Heart right ventricle (tissue), 16 donors: ENCODE measurements around the gene SNRNP48. TPM values are rescaled to one million over a fixed set of nuclear protein-coding genes. Genes with fewer than 3 reads are reported as not detected.

ENCODE experiments used
- ATAC-seq, 8 donors: fragments of 200-7000 bp; cut with Tn5 transposase; one replicate each; pipeline ENCODE4 v1.9.1; 2020; ENCODE audit warnings: mild to moderate bottlenecking in 8 of 8, moderate library complexity in 8 of 8, moderate number of reproducible peaks in 1 of 8
- DNase-seq, 2 donors: peaks; one replicate each; pipeline ENCODE4 v3.0.0-alpha.2; 2020
- H3K27ac ChIP-seq, 10 donors: fragments of 200-600 bp; sonication (generic) in 2 of 10; one replicate each; pipeline versions ENCODE4 v1.5.0 to v1.8.0; 2020 to 2022; ENCODE audit warnings: mild to moderate bottlenecking in 3 of 10
- H3K27me3 ChIP-seq, 7 donors: fragments of 200-600 bp; one replicate each; pipeline ENCODE4 v1.8.0; 2021 to 2022; ENCODE audit warnings: mild to moderate bottlenecking in 2 of 7
- H3K36me3 ChIP-seq, 9 donors: fragments of 200-600 bp; sonication (generic) in 1 of 9; one replicate each; pipeline versions ENCODE4 v1.5.0 to v1.8.0; 2020 to 2022; ENCODE audit warnings: mild to moderate bottlenecking in 2 of 9
- H3K4me1 ChIP-seq, 9 donors: fragments of 200-600 bp; sonication (generic) in 1 of 9; one replicate each; pipeline versions ENCODE4 v1.5.0 to v1.8.0; 2020 to 2022; ENCODE audit warnings: mild to moderate bottlenecking in 4 of 9
- H3K4me3 ChIP-seq, 10 donors: fragments of 200-600 bp; sonication (generic) in 2 of 10; one replicate each; pipeline versions ENCODE4 v1.5.0 to v1.8.0; 2020 to 2022; ENCODE audit warnings: mild to moderate bottlenecking in 7 of 10, moderate library complexity in 2 of 10
- H3K9me3 ChIP-seq, 11 donors: fragments of 200-600 bp in 10 of 11; sonication (generic) in 2 of 11; one replicate each; pipeline versions ENCODE4 v1.5.0 to v1.8.0; 2013 to 2022; ENCODE audit warnings: mild to moderate bottlenecking in 2 of 11, control low read depth in 1 of 11, moderate library complexity in 1 of 11
- WGBS, 2 donors: extraction: QIAGEN DNeasy Blood & Tissue Kit; methylation state at CpG; one replicate each; pipeline ENCODE4 v1.1.7; 2013; ENCODE audit warnings: inconsistent platforms in 1 of 2; 5-methylcytosine and 5-hydroxymethylcytosine counted together
- intact Hi-C, 10 donors: fragments of 100-400 bp; cut with DNase I; formaldehyde crosslinking; loops; one replicate each; pipeline versions ENCODE4 v1.11.1 to v1.14.2; 2022
- polyA plus RNA-seq, 2 donors: library from polyadenylated mRNA; stranded (reverse); fragments of 200-250 nt; gene quantifications; one replicate each; pipeline ENCODE4 v1.2.3, GENCODE V29; 2013
- total RNA-seq, 10 donors: library from RNA; stranded (reverse); fragmentation: NEBNext Ultra II Directional in 3 of 10; extraction: Animal tissue kit (Norgen Biotek cat#: 25700) in 3 of 10; gene quantifications; one replicate each; pipeline versions ENCODE4 v1.2.1 to v1.2.4, GENCODE V29; 2021 to 2023
- TF ChIP-seq, protein P1 (sequence below), 9 donors: fragments of 200-600 bp; sonication (generic) in 2 of 9; IDR thresholded peaks; one replicate each; pipeline versions ENCODE4 v1.5.0 to v1.8.0; 2021 to 2022; ENCODE audit warnings: antibody characterized with exemption in 9 of 9, mild to moderate bottlenecking in 5 of 9, moderate library complexity in 1 of 9
- donor health status: Arrhythmogenic right ventricular cardiomyopathy.
- donor health status: ischemic (EF 13 %, LVEDD 7.1; RV severe dilation, severe dysfunction).
- donor health status: healthy with polysubstance abuse.
- donor health status: DM: no; HTN: yes; CAD: no.
- donor health status: DM: no; HTN: no; CAD: no.
- donor health status: ischemic (EF 25% LVEDD 6.9; RV normal size, moderate dysfunction).
- donor health status: ischemic (EF 25% LVEDD 5.7; RV mildly dilated, moderate dysfunction).
- donor health status: healthy.
- donor health status: DM: yes; HTN: yes; CAD: no.
- donor health status: Ischemic cardiomyopathy.
- donor health status: ischemic (EF 35%, LVEDD 5.7; RV mildly dilated, moderate dysfunction).
- donor health status: nonischemic (EF 11% LVEDD 7.7; RV severe dilation, severe dysfunction).
- donor health status: DM: yes; HTN: yes; CAD: no.
- donor health status: PGD.
- donor health status: ischemic (EF 29% LVEDD 5.4; RV normal size, mild dysfunction).
- donor health status: nonischemic (EF 23%, LVEDD 6.1; RV moderate dilation, normal function).

Gene SNRNP48
- total and polyA plus RNA-seq, 12 donors: 9.1 to 21.1 (median 13.1) TPM

DNA sequence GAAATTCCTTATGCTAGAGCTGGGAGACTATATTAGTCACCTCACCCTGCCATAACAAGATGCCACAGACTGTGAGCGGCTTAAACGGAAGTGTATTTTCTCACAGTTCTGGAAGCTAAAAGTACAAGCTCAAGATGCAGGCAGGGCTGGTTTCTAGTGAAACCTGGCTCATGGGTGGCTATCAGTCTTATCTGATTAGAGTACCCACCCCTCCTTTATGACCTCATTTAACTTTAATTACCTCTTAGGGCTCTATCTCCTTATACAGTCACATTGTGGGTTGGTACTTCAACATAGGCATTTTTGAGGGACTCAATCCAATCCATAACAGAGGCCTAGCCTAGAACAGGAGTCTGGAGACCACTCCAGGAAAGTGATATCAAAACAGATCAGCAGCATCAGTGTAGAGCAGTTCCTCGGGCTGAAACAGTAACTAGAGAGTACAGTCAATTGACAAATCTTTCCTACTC is 2.3 kb upstream of the SNRNP48 start:
- Histone ChIP-seq H3K27me3 (no peaks in the 10 kb centered on the region), H3K4me3 (no peak overlapping the region), H3K27ac (no peak overlapping the region), H3K4me1 (peaks cover 0 to 34% (median 27%) of the 10 kb centered on the region in 9 donors), H3K36me3 (peaks cover 0 to 36% (median 0%) of the 10 kb centered on the region in 9 donors), H3K9me3 (no peaks in the 10 kb centered on the region)
- TF ChIP-seq, protein P1, sequence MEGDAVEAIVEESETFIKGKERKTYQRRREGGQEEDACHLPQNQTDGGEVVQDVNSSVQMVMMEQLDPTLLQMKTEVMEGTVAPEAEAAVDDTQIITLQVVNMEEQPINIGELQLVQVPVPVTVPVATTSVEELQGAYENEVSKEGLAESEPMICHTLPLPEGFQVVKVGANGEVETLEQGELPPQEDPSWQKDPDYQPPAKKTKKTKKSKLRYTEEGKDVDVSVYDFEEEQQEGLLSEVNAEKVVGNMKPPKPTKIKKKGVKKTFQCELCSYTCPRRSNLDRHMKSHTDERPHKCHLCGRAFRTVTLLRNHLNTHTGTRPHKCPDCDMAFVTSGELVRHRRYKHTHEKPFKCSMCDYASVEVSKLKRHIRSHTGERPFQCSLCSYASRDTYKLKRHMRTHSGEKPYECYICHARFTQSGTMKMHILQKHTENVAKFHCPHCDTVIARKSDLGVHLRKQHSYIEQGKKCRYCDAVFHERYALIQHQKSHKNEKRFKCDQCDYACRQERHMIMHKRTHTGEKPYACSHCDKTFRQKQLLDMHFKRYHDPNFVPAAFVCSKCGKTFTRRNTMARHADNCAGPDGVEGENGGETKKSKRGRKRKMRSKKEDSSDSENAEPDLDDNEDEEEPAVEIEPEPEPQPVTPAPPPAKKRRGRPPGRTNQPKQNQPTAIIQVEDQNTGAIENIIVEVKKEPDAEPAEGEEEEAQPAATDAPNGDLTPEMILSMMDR (IDR thresholded peaks at IDR 0.05): no peak
- ATAC-seq: no peak
- DNase-seq: no peak
- intact Hi-C loops: loop anchor here in 2 of 10 donors (10.0 kb wide), 2 partner anchors 163 to 183 kb away; no protein-coding TSS in a partner anchor
- 70 to 71% methylated on average over 3 of the region's 3 CpGs for WGBS, 2 donors

DNA sequence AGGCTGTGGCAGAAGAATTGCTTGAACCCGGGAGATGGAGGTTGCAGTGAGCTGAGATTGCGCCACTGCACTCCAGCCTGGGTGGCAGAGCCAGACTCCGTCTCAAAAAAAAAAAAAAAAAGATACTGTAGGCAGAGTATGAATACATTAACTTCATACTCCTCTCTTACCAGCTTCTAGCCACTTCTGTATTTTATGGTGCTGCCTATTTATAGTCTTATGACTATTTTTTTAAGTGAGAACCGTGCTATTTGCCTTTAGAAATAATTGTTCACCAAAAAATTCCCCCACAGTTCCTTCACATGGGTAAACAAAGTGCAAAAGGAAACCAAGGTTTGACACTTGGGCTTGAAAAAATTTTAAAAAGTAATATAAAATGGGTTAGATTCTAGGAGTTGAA is 1.5 kb upstream of the SNRNP48 start:
- intact Hi-C loops: loop anchor here in 2 of 10 donors (10.0 kb wide), 2 partner anchors 164 to 184 kb away; no protein-coding TSS in a partner anchor
- no peaks in the 10 kb centered on the region for H3K27me3 ChIP-seq
- DNase-seq (no peak), ATAC-seq (no peak)
- peaks cover 0 to 42% (median 34%) of the 10 kb centered on the region in 9 donors for H3K4me1 ChIP-seq
- TF ChIP-seq, protein P1 (IDR thresholded peaks at IDR 0.05): no peak
- no peaks in the 10 kb centered on the region for H3K9me3 ChIP-seq
- no peak overlapping the region for H3K4me3 ChIP-seq
- H3K27ac ChIP-seq: no peak overlapping the region
- 68 to 81% methylated on average over 4 of the region's 4 CpGs for WGBS, 2 donors
- H3K36me3 ChIP-seq: peaks cover 0 to 27% (median 2%) of the 10 kb centered on the region in 9 donors

DNA sequence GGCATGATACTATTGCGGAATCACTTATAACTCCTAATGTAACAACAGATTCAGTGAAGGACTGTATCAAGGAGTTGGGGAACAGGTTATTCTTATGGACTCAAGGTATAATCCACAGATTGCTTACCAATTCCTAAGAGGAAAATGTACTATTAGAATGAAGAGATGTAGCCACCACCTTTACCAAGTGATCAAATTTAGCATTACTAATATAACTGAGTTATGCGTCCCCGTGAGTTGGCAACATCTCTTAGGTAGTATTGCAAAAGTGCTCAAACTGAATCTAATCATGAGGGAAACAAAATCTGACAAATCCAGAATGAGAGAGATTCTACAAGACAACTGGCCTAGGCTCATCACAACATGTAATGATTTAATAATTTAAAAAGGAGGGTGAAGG is 777 bp upstream of the SNRNP48 start:
- Histone ChIP-seq H3K9me3 (no peaks in the 10 kb centered on the region), H3K27me3 (no peaks in the 10 kb centered on the region), H3K4me3 (peak overlapping the region in 7 of 10 donors; percentile 63 to 98 (median 90)), H3K36me3 (peaks cover 0 to 25% (median 2%) of the 10 kb centered on the region in 9 donors), H3K4me1 (peaks cover 0 to 49% (median 39%) of the 10 kb centered on the region in 9 donors), H3K27ac (peak overlapping the region in 7 of 10 donors; percentile 64 to 89 (median 83))
- DNase-seq (no peak), ATAC-seq (no peak)
- 79 to 89% methylated on average over 3 of the region's 3 CpGs for WGBS, 2 donors
- intact Hi-C loops: loop anchor here in 2 of 10 donors (10.0 kb wide), 2 partner anchors 164 to 184 kb away; no protein-coding TSS in a partner anchor
- TF ChIP-seq, protein P1 (IDR thresholded peaks at IDR 0.05): no peak

DNA sequence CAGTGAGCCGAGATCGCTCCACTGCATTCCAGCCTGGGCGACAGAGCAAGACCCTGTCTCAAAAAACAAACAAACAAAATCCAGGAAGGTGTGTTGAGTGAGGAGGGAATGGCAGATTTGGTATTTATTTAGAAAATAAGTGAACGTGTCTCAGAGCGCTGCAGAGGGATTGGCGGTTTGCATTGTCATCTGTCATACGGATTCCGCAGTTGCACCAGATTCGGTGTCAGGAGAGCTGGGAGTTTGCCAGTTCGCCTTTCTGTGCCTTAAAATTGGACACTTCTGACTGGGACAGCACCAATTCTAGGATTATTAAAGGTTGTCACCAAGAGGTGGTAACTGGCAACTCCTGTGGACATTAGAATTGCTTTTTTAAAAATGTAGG is 912 bp downstream of the SNRNP48 start:
- Histone ChIP-seq H3K27me3 (no peaks in the 10 kb centered on the region), H3K9me3 (no peaks in the 10 kb centered on the region), H3K36me3 (peaks cover 0 to 29% (median 14%) of the 10 kb centered on the region in 9 donors), H3K4me3 (peak overlapping the region; percentile 63 to 100 (median 90)), H3K4me1 (peaks cover 0 to 57% (median 39%) of the 10 kb centered on the region in 9 donors), H3K27ac (peak overlapping the region in 9 of 10 donors; percentile 64 to 89 (median 88))
- TF ChIP-seq, protein P1 (IDR thresholded peaks at IDR 0.05): no peak
- ATAC-seq (peak in 3 of 8 donors; percentile 10 to 29 (median 13)), DNase-seq (peak in 1 of 2 donors; percentile 40)
- intact Hi-C loops: loop anchor here in 1 of 10 donors (10.0 kb wide), 1 partner anchor 276 kb away; the partner anchor contains the start of gene SSR1
- 10 to 11% methylated on average over 10 of the region's 10 CpGs for WGBS, 2 donors
